ES-I3 (cell line): Measurements from ENCODE around the gene PRTN3.
"Not testable (repeated sequence)": the region's sequence is repeated elsewhere in the genome, so short reads cannot be mapped to it uniquely, and the experiment has no call there.

Source experiments
- H3K36me3 ChIP-seq: 2 replicates; pipeline ENCODE4 v1.6.1; 2013; ENCODE audit warnings: mild to moderate bottlenecking, low read length, control low read depth, moderate library complexity; ENCODE audit not compliant: insufficient read depth
- H3K4me1 ChIP-seq: 2 replicates; pipeline ENCODE4 v1.6.1; 2013; ENCODE audit warnings: mild to moderate bottlenecking, control low read depth, low read length; ENCODE audit not compliant: insufficient read depth
- H3K9ac ChIP-seq: 2 replicates; pipeline ENCODE4 v1.6.1; 2013; ENCODE audit warnings: low read depth, mild to moderate bottlenecking, low read length, moderate library complexity
- H3K9me3 ChIP-seq: 2 replicates; pipeline ENCODE4 v1.6.1; 2013; ENCODE audit warnings: mild to moderate bottlenecking, low read length, moderate library complexity; ENCODE audit not compliant: control insufficient read depth, insufficient read depth

The PRTN3 gene

DNA sequence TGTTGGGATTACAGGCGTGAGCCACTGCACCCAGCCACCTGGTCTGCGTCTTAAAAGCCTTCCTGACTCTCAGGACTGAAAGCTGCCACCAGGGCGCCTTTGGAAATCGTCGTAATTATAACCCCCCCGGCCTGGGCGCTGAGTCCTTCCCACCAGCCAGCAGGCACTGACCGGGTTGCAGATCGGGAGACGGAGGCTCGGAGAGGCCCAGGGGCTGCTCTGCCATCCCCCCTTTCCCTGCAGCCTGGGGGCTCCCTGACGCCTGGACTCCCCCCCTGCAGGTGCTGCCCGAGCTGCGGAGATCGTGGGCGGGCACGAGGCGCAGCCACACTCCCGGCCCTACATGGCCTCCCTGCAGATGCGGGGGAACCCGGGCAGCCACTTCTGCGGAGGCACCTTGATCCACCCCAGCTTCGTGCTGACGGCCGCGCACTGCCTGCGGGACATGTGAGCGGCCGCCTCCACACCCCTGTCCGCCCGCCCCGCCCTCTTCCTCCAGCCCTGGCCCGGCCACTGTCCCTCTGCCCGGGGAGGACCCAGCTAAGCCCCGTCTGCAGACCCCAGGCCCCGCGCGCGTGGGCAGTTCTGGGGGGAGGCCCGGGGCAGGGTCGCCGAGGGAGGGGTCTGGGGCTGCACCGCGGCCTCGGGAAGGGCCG is 2.5 kb downstream of the PRTN3 start:
- peak overlapping the region; percentile 45; the same call in 1 of the 2 replicates for H3K9ac ChIP-seq
- H3K4me1 ChIP-seq: no peaks in the 10 kb centered on the region
- H3K36me3 ChIP-seq: no peaks in the 10 kb centered on the region
- no peaks in the 10 kb centered on the region for H3K9me3 ChIP-seq

GRCh38 chr19:843836-844545 is 3.2 kb downstream of the PRTN3 start:
- Histone ChIP-seq H3K36me3 (no peaks in the 10 kb centered on the region), H3K4me1 (no peaks in the 10 kb centered on the region), H3K9me3 (no peaks in the 10 kb centered on the region), H3K9ac (peak overlapping the region; percentile 45; the same call in 1 of the 2 replicates)

- Histone ChIP-seq H3K9me3 (no peaks in the 10 kb centered on the region), H3K4me1 (no peaks in the 10 kb centered on the region), H3K9ac (no peak overlapping the region), H3K36me3 (no peaks in the 10 kb centered on the region)
Measured at GRCh38 chr19:844546-844971, 3.8 kb downstream of the PRTN3 start.

DNA sequence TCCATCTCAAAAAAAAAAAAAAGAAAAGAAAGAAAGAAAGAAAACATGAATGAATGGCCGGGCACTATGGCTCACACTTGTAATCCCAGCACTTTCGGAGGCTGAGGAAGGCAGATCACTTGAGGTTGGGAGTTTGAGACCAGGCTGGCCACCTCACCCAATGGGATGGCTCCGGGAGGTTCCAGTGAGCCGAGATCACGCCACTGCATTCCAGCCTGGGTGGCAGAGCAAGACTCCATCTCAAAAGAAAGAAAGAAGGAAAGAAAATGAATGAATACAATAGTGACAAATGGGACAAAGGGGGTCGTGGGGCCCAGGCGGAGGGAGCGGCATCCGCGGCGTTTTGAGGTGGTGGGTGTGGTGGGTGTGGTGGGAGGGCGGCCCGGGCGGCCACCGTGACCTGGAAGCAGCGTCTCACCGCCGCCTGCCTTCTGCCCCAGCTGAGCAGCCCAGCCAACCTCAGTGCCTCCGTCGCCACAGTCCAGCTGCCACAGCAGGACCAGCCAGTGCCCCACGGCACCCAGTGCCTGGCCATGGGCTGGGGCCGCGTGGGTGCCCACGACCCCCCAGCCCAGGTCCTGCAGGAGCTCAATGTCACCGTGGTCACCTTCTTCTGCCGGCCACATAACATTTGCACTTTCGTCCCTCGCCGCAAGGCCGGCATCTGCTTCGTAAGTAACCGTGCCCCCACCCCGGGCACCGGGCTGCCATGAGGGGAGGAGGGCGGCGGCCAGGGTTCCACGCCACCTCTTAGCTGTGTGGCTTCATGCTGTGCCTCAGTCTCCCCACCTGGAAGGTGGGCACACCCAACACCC is 5.1 kb downstream of the PRTN3 start:
- Histone ChIP-seq H3K9me3 (no peaks in the 10 kb centered on the region), H3K9ac (no peak overlapping the region), H3K4me1 (peaks cover 6% of the 10 kb centered on the region; the same call in 1 of the 2 replicates), H3K36me3 (no peaks in the 10 kb centered on the region)

GRCh38 chr19:848386-848921 is 7.7 kb downstream of the PRTN3 start:
- peaks cover 6% of the 10 kb centered on the region; the same call in 1 of the 2 replicates for H3K4me1 ChIP-seq
- no peak overlapping the region for H3K9ac ChIP-seq
- no peaks in the 10 kb centered on the region for H3K36me3 ChIP-seq
- no peaks in the 10 kb centered on the region for H3K9me3 ChIP-seq

- not testable (repeated sequence) for H3K36me3 ChIP-seq, H3K9ac ChIP-seq, H3K4me1 ChIP-seq, H3K9me3 ChIP-seq
Measured at GRCh38 chr19:849195-849594, 8.4 kb downstream of the PRTN3 start.

DNA sequence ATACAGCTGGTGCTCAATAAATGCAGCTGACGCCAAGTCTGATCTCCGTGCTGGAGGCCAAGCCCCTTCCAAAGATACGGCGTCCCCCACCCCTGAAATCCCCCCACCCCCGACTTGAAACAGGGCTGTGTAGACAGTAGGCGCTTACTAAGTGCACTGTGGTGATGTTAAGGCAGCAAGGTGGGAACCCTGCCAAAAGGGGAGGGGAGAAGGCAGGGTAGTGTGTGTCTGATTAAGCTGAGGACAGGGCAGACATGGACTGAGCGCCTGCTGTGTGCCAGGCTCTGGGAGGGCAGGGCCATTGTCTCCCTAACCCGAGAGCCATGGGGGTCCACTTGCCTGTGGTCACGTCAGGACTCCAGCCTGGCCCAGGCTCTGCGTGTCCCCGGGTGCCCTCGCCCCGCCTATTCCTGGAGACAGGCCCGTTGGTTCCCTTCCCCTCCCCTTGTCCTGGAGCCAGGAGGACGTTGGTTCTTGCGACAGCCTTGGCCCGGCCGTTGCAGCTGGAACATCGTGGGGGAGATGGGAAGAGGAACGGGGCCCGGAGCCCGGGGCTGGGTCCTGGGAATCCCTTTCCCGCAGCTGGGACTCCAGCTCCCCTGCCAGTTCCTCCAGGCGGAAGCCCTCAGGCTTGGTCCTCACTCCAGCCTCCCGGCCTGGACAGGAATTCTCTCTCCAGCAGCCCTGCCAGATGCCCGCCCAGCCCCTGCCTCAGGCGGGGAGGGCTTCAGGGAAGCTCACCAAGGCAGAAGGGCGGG is 9.6 kb downstream of the PRTN3 start:
- Histone ChIP-seq H3K9ac (no peak overlapping the region; the same call in 1 of the 2 replicates), H3K36me3 (no peaks in the 10 kb centered on the region), H3K9me3 (no peaks in the 10 kb centered on the region), H3K4me1 (peaks cover 6% of the 10 kb centered on the region; the same call in 1 of the 2 replicates)

GRCh38 chr19:850979-851335 is 10.2 kb downstream of the PRTN3 start:
- Histone ChIP-seq H3K9ac (no peak overlapping the region), H3K36me3 (no peaks in the 10 kb centered on the region), H3K4me1 (peaks cover 6% of the 10 kb centered on the region; the same call in 1 of the 2 replicates), H3K9me3 (no peaks in the 10 kb centered on the region)

DNA sequence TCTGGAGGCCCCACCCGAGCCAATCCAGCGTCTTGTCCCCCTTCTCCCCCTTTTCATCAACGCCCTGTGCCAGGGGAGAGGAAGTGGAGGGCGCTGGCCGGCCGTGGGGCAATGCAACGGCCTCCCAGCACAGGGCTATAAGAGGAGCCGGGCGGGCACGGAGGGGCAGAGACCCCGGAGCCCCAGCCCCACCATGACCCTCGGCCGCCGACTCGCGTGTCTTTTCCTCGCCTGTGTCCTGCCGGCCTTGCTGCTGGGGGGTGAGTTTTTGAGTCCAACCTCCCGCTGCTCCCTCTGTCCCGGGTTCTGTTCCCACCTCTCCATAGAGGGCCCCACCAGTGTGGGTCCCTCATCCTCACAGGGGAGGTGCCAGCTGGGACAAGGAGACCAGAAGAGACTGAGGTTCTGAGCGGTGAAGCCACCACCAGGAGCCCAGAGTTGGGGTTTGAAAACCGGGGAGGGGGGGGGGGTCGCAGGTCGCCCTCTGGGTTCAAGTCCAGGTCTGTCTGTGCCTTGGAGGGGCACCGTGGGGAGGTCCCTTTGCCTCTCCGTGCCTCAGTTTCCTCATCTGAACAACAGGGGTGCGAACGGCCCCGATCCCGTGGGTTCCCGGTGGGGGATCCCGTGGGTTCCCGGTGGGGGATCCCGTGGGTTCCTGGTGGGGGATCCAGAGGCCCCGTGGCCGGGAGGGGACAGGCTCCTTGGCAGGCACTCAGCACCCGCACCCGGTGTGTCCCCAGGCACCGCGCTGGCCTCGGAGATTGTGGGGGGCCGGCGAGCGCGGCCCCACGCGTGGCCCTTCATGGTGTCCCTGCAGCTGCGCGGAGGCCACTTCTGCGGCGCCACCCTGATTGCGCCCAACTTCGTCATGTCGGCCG is 11.6 kb downstream of the PRTN3 start, which contains the start of gene ELANE:
TSS of gene ELANE (plus strand) at position 168 of the 878 bp plus-strand sequence. CDS start at position 194, 26 bp downstream.
- Histone ChIP-seq H3K9ac (no peak within 1 kb of the TSS), H3K9me3 (no peaks in the 10 kb centered on the region), H3K36me3 (no peaks in the 10 kb centered on the region), H3K4me1 (peaks cover 6% of the 10 kb centered on the region; the same call in 1 of the 2 replicates)

- Histone ChIP-seq H3K4me1 (peaks cover 6% of the 10 kb centered on the region; the same call in 1 of the 2 replicates), H3K9ac (no peak overlapping the region), H3K9me3 (no peaks in the 10 kb centered on the region), H3K36me3 (no peaks in the 10 kb centered on the region)
Measured at GRCh38 chr19:853014-853585, 12.3 kb downstream of the PRTN3 start.

- not testable (repeated sequence) for H3K9me3 ChIP-seq, H3K9ac ChIP-seq, H3K4me1 ChIP-seq, H3K36me3 ChIP-seq
Measured at GRCh38 chr19:853614-854220, 12.9 kb downstream of the PRTN3 start.

- Histone ChIP-seq H3K4me1 (peaks cover 6% of the 10 kb centered on the region; the same call in 1 of the 2 replicates), H3K36me3 (no peaks in the 10 kb centered on the region), H3K9me3 (no peaks in the 10 kb centered on the region), H3K9ac (no peak overlapping the region)
Measured at GRCh38 chr19:854549-854948, 13.8 kb downstream of the PRTN3 start.
